ENCODE results near the gene ABHD2.

The ABHD2 gene

DNA sequence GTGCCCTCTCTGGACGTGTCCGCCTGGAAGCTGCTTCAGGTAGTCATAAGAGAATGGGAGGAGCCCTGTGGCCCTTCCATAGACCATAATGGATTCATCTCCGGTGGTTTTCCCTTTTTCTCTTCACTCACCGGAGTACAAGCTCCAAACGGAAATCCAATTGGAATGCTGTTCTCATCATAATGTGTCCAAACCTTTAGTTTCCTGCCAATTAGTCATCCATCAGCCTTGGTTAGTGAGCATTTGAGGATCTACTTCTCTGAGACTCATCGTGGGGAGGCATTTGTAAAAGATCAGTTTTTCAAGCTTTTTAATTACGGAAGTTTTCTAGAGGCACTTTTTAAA is 34.9 kb downstream of the ABHD2 start:
- H3K36me3 ChIP-seq (ENCODE audit: control insufficient read depth in 2 of 2, insufficient read depth in 1 of 2, low read length in 2 of 2), result peaks cover 11 to 24% of the 10 kb centered on the region in 2 experiments
- peaks cover 5% of the 10 kb centered on the region for H3K4me1 ChIP-seq (ENCODE audit: control insufficient read depth, insufficient read depth, low read length)
- no peak overlapping the region for H3K4me3 ChIP-seq (ENCODE audit: low read depth, low read length)
- TF ChIP-seq ZNF529 (tag by site-specific recombination; IDR thresholded peaks at IDR 0.05; ENCODE audit: insufficient replicate concordance) (no peak), ZNF114 (tag by site-specific recombination; IDR thresholded peaks at IDR 0.05) (no peak)
- TF ChIP-seq, protein P1, sequence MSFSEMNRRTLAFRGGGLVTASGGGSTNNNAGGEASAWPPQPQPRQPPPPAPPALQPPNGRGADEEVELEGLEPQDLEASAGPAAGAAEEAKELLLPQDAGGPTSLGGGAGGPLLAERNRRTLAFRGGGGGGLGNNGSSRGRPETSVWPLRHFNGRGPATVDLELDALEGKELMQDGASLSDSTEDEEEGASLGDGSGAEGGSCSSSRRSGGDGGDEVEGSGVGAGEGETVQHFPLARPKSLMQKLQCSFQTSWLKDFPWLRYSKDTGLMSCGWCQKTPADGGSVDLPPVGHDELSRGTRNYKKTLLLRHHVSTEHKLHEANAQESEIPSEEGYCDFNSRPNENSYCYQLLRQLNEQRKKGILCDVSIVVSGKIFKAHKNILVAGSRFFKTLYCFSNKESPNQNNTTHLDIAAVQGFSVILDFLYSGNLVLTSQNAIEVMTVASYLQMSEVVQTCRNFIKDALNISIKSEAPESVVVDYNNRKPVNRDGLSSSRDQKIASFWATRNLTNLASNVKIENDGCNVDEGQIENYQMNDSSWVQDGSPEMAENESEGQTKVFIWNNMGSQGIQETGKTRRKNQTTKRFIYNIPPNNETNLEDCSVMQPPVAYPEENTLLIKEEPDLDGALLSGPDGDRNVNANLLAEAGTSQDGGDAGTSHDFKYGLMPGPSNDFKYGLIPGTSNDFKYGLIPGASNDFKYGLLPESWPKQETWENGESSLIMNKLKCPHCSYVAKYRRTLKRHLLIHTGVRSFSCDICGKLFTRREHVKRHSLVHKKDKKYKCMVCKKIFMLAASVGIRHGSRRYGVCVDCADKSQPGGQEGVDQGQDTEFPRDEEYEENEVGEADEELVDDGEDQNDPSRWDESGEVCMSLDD (tag by site-specific recombination; IDR thresholded peaks at IDR 0.05), result no peak
- CTCF ChIA-PET, result interaction anchor here (0.6 to 2.9 kb wide), 3 partner anchors 55 to 487 kb away, joined by 5 to 9 read pairs (median 5); no protein-coding TSS in a partner anchor
- H3K9me3 ChIP-seq (ENCODE audit: control insufficient read depth, insufficient read depth, low read depth, low read length), result no peaks in the 10 kb centered on the region
- POLR2A ChIA-PET, result interaction anchor here (1.5 kb wide), 1 partner anchor 35 kb away, joined by 3 read pairs; the partner anchor contains the start of gene ABHD2
- no peak overlapping the region for H3K27ac ChIP-seq (ENCODE audit: extremely low read depth, low read depth, low read length)

DNA sequence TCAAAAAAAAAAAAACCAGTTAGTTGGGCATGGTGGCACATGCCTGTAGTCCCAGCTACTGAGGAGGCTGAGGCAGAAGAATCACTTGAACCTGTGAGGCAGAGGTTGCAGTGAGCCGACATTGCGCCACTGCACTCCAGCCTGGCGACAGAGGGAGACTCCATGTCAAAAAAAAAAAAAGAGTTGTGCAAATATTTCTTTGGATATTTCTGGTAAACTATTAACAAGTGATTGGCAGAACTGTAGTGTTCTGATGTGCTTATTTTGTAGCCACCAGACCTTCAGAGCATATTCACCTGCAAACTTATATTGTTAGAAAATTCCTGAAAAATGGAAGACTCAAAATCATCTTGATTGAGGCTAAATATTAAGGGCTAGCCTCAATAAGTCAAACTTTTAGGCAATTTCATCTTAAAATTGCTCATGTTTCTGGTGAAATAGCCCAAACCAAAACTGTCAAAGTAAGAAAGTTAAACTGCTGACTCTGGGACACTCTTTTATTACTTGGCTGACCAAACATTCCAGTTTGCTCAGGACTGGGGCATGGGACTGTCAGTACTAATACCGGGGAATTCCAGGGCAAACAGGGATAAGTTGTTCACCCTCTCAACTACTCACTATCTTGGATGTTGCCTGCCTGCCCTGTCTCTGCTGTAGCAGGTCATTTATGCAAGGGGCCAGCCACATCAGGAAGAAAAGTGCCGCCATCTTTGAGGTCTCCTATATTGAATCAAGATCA is 37.0 kb downstream of the ABHD2 start:
- Histone ChIP-seq H3K36me3 (ENCODE audit: control insufficient read depth in 2 of 2, insufficient read depth in 1 of 2, low read length in 2 of 2) (peaks cover 0 to 19% of the 10 kb centered on the region in 2 experiments; a peak in 2 of 3 replicates), H3K27ac (ENCODE audit: extremely low read depth, low read depth, low read length) (no peak overlapping the region), H3K4me3 (ENCODE audit: low read depth, low read length) (no peak overlapping the region), H3K4me1 (ENCODE audit: control insufficient read depth, insufficient read depth, low read length) (peaks cover 5% of the 10 kb centered on the region), H3K9me3 (ENCODE audit: control insufficient read depth, insufficient read depth, low read depth, low read length) (no peaks in the 10 kb centered on the region)
- no peak for TF ChIP-seq RBAK (tag by site-specific recombination; IDR thresholded peaks at IDR 0.05)
- TF ChIP-seq ZFP3 (tag by site-specific recombination; IDR thresholded peaks at IDR 0.05; ENCODE audit: low read depth), result no peak
- no peak for TF ChIP-seq ZNF394 (tag by site-specific recombination; IDR thresholded peaks at IDR 0.05; ENCODE audit: borderline replicate concordance)
- TF ChIP-seq, protein P2, sequence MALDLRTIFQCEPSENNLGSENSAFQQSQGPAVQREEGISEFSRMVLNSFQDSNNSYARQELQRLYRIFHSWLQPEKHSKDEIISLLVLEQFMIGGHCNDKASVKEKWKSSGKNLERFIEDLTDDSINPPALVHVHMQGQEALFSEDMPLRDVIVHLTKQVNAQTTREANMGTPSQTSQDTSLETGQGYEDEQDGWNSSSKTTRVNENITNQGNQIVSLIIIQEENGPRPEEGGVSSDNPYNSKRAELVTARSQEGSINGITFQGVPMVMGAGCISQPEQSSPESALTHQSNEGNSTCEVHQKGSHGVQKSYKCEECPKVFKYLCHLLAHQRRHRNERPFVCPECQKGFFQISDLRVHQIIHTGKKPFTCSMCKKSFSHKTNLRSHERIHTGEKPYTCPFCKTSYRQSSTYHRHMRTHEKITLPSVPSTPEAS (tag by site-specific recombination; IDR thresholded peaks at IDR 0.05), result no peak
- TF ChIP-seq ZNF248 (tag by site-specific recombination; IDR thresholded peaks at IDR 0.05), result no peak
- no peak for TF ChIP-seq ZNF791 (tag by site-specific recombination; IDR thresholded peaks at IDR 0.05)
- TF ChIP-seq GFI1B (tag by site-specific recombination; IDR thresholded peaks at IDR 0.05), result no peak
- no peak for TF ChIP-seq ZNF24 (tag by site-specific recombination; IDR thresholded peaks at IDR 0.05)
- no peak for TF ChIP-seq GLI4 (tag by site-specific recombination; IDR thresholded peaks at IDR 0.05)
- TF ChIP-seq, protein P3, sequence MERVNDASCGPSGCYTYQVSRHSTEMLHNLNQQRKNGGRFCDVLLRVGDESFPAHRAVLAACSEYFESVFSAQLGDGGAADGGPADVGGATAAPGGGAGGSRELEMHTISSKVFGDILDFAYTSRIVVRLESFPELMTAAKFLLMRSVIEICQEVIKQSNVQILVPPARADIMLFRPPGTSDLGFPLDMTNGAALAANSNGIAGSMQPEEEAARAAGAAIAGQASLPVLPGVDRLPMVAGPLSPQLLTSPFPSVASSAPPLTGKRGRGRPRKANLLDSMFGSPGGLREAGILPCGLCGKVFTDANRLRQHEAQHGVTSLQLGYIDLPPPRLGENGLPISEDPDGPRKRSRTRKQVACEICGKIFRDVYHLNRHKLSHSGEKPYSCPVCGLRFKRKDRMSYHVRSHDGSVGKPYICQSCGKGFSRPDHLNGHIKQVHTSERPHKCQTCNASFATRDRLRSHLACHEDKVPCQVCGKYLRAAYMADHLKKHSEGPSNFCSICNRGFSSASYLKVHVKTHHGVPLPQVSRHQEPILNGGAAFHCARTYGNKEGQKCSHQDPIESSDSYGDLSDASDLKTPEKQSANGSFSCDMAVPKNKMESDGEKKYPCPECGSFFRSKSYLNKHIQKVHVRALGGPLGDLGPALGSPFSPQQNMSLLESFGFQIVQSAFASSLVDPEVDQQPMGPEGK (tag by site-specific recombination; IDR thresholded peaks at IDR 0.05), result no peak
- ChIA-PET CTCF (interaction anchor here (0.6 to 6.1 kb wide), 5 partner anchors 14 to 68 kb away, joined by 3 to 120 read pairs (median 5); no protein-coding TSS in a partner anchor), POLR2A (interaction anchor here (0.7 to 1.6 kb wide), 2 partner anchors 23 to 28 kb away, joined by 3 to 7 read pairs; no protein-coding TSS in a partner anchor)

DNA sequence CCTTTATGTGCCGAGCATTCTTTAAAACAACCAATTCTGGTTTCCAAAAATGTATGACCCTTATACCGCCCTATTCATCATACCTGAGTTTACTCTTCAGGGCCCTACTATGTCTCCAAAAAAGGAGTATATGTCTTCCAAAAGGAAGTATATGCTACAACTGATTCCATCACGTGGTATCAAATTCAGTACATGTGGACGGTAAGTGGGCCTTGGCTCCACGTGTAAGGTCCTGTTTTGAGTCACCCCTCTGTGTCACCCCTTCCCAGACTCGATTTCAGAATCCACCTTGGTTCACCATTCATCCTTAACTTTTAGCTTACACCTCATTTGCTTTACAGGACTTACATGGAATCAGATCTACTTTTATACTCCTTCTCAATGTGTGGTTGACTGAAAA is 37.8 kb downstream of the ABHD2 start:
- H3K9me3 ChIP-seq (ENCODE audit: control insufficient read depth, insufficient read depth, low read depth, low read length), result no peaks in the 10 kb centered on the region
- CTCF ChIA-PET, result interaction anchor here (0.6 to 9.3 kb wide), 8 partner anchors 15 to 68 kb away, joined by 3 to 120 read pairs (median 4); no protein-coding TSS in a partner anchor
- peaks cover 4% of the 10 kb centered on the region for H3K4me1 ChIP-seq (ENCODE audit: control insufficient read depth, insufficient read depth, low read length)
- H3K36me3 ChIP-seq (ENCODE audit: control insufficient read depth in 2 of 2, insufficient read depth in 1 of 2, low read length in 2 of 2), result peaks cover 0 to 26% of the 10 kb centered on the region in 2 experiments; a peak in 2 of 3 replicates
- no peak overlapping the region for H3K27ac ChIP-seq (ENCODE audit: extremely low read depth, low read depth, low read length)
- H3K4me3 ChIP-seq (ENCODE audit: low read depth, low read length), result no peak overlapping the region
- POLR2A ChIA-PET, result no interaction called here
- TF ChIP-seq, protein P4, sequence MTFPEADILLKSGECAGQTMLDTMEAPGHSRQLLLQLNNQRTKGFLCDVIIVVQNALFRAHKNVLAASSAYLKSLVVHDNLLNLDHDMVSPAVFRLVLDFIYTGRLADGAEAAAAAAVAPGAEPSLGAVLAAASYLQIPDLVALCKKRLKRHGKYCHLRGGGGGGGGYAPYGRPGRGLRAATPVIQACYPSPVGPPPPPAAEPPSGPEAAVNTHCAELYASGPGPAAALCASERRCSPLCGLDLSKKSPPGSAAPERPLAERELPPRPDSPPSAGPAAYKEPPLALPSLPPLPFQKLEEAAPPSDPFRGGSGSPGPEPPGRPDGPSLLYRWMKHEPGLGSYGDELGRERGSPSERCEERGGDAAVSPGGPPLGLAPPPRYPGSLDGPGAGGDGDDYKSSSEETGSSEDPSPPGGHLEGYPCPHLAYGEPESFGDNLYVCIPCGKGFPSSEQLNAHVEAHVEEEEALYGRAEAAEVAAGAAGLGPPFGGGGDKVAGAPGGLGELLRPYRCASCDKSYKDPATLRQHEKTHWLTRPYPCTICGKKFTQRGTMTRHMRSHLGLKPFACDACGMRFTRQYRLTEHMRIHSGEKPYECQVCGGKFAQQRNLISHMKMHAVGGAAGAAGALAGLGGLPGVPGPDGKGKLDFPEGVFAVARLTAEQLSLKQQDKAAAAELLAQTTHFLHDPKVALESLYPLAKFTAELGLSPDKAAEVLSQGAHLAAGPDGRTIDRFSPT (tag by site-specific recombination; IDR thresholded peaks at IDR 0.05), result no peak
- TF ChIP-seq, protein P5, sequence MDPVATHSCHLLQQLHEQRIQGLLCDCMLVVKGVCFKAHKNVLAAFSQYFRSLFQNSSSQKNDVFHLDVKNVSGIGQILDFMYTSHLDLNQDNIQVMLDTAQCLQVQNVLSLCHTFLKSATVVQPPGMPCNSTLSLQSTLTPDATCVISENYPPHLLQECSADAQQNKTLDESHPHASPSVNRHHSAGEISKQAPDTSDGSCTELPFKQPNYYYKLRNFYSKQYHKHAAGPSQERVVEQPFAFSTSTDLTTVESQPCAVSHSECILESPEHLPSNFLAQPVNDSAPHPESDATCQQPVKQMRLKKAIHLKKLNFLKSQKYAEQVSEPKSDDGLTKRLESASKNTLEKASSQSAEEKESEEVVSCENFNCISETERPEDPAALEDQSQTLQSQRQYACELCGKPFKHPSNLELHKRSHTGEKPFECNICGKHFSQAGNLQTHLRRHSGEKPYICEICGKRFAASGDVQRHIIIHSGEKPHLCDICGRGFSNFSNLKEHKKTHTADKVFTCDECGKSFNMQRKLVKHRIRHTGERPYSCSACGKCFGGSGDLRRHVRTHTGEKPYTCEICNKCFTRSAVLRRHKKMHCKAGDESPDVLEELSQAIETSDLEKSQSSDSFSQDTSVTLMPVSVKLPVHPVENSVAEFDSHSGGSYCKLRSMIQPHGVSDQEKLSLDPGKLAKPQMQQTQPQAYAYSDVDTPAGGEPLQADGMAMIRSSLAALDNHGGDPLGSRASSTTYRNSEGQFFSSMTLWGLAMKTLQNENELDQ (tag by site-specific recombination; IDR thresholded peaks at IDR 0.05; ENCODE audit: low read depth), result no peak
- no peak for TF ChIP-seq GLI2 (tag by site-specific recombination; IDR thresholded peaks at IDR 0.05; ENCODE audit: borderline replicate concordance, low read depth)
- TF ChIP-seq, protein P6, sequence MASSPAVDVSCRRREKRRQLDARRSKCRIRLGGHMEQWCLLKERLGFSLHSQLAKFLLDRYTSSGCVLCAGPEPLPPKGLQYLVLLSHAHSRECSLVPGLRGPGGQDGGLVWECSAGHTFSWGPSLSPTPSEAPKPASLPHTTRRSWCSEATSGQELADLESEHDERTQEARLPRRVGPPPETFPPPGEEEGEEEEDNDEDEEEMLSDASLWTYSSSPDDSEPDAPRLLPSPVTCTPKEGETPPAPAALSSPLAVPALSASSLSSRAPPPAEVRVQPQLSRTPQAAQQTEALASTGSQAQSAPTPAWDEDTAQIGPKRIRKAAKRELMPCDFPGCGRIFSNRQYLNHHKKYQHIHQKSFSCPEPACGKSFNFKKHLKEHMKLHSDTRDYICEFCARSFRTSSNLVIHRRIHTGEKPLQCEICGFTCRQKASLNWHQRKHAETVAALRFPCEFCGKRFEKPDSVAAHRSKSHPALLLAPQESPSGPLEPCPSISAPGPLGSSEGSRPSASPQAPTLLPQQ (tag by site-specific recombination; IDR thresholded peaks at IDR 0.05), result no peak

Data from HEK293 (cell line).